Measurements from ENCODE around the gene UBE2Z. TPM values are rescaled to one million over a fixed set of nuclear protein-coding genes. Genes with fewer than 3 reads are reported as not detected.
"Not testable (repeated sequence)": the region's sequence is repeated elsewhere in the genome, so short reads cannot be mapped to it uniquely, and the experiment has no call there.

UBE2Z gene
- total and polyA plus RNA-seq, 8 donors = 20.1 to 52.5 (median 24.2) TPM

- FAIRE-seq (no peak), ATAC-seq (peak; percentile 98 to 100 (median 98)), DNase-seq (peak; percentile 84 to 96 (median 87))
- intact Hi-C loops (cut with DNase I) = no loop called here
- WGBS, 2 donors = 2 to 3% methylated on average over 55 of the region's 55 CpGs
- Histone ChIP-seq H3K27me3 (no peaks in the 10 kb centered on the region), H3K36me3 (no peaks in the 10 kb centered on the region), H3K9me3 (no peaks in the 10 kb centered on the region), H3K27ac (peak within 1 kb of the TSS; percentile 73 to 87 (median 82)), H3K4me1 (peaks cover 5 to 10% (median 7%) of the 10 kb centered on the region in 3 donors), H3K4me3 (peak within 1 kb of the TSS; percentile 74 to 85 (median 80))
- no peak for TF ChIP-seq CTCF (IDR thresholded peaks at IDR 0.05)
These were observed 36.5 kb downstream of the UBE2Z start, which contains the start of gene SNF8 for GRCh38 chr17:48944515-48945260. TSS of gene SNF8 (minus strand) at chr17:48944842. CDS start at chr17:48944734, 108 bp downstream.

GRCh38 chr17:48945261-48945651 lies 37.0 kb downstream of the UBE2Z start:
- intact Hi-C loops (cut with DNase I); ATAC-seq; H3K9me3 ChIP-seq; H3K36me3 ChIP-seq; FAIRE-seq; DNase-seq; H3K27me3 ChIP-seq: not testable (repeated sequence)
- 90 to 96% methylated on average over 16 of the region's 16 CpGs for WGBS, 2 donors
- peaks cover 5 to 10% (median 7%) of the 10 kb centered on the region in 3 donors for H3K4me1 ChIP-seq
- H3K4me3 ChIP-seq = peak overlapping the region; percentile 74 to 85 (median 80)
- peak overlapping the region; percentile 73 to 87 (median 82) for H3K27ac ChIP-seq

- Histone ChIP-seq H3K9me3 (no peaks in the 10 kb centered on the region), H3K27ac (no peak overlapping the region), H3K36me3 (no peaks in the 10 kb centered on the region), H3K4me3 (no peak overlapping the region), H3K27me3 (no peaks in the 10 kb centered on the region), H3K4me1 (no peaks in the 10 kb centered on the region)
- no peak for TF ChIP-seq CTCF (IDR thresholded peaks at IDR 0.05)
- FAIRE-seq = no peak
- no peak for DNase-seq
- intact Hi-C loops (cut with DNase I) = no loop called here
- WGBS, 2 donors = 49 to 50% methylated on average over 5 of the region's 5 CpGs
- no peak for ATAC-seq
These were observed 43.4 kb downstream of the UBE2Z start for GRCh38 chr17:48951572-48951971.

GRCh38 chr17:48952904-48953303 lies 44.7 kb downstream of the UBE2Z start:
- no peaks in the 10 kb centered on the region for H3K27me3 ChIP-seq
- ATAC-seq (no peak), FAIRE-seq (no peak), DNase-seq (no peak)
- intact Hi-C loops (cut with DNase I) = no loop called here
- TF ChIP-seq CTCF (IDR thresholded peaks at IDR 0.05) = no peak
- H3K27ac ChIP-seq = no peak overlapping the region
- H3K4me3 ChIP-seq = no peak overlapping the region
- WGBS, 2 donors = 6 to 9% methylated on average over 5 of the region's 5 CpGs
- no peaks in the 10 kb centered on the region for H3K9me3 ChIP-seq
- no peaks in the 10 kb centered on the region for H3K36me3 ChIP-seq
- H3K4me1 ChIP-seq = no peaks in the 10 kb centered on the region

GRCh38 chr17:48954300-48954755 lies 46.1 kb downstream of the UBE2Z start:
- intact Hi-C loops (cut with DNase I) = no loop called here
- ATAC-seq = no peak
- no peaks in the 10 kb centered on the region for H3K36me3 ChIP-seq
- DNase-seq = no peak
- H3K4me1 ChIP-seq = no peaks in the 10 kb centered on the region
- H3K27me3 ChIP-seq = no peaks in the 10 kb centered on the region
- WGBS, 2 donors = 25 to 28% methylated on average over 7 of the region's 7 CpGs
- no peak for TF ChIP-seq CTCF (IDR thresholded peaks at IDR 0.05)
- no peak overlapping the region for H3K4me3 ChIP-seq
- no peaks in the 10 kb centered on the region for H3K9me3 ChIP-seq
- no peak for FAIRE-seq
- H3K27ac ChIP-seq = no peak overlapping the region

Data from pancreas (tissue), 10 donors.